GM21576 (cell line): ENCODE results near the gene NOL7.

Source experiments
- ATAC-seq: cut with Tn5 transposase; IDR thresholded peaks from one replicate; pipeline ENCODE4 v1.9.1; 2021; ENCODE audit warnings: mild to moderate bottlenecking, moderate library complexity; ENCODE audit not compliant: unreplicated experiment

The NOL7 gene

DNA sequence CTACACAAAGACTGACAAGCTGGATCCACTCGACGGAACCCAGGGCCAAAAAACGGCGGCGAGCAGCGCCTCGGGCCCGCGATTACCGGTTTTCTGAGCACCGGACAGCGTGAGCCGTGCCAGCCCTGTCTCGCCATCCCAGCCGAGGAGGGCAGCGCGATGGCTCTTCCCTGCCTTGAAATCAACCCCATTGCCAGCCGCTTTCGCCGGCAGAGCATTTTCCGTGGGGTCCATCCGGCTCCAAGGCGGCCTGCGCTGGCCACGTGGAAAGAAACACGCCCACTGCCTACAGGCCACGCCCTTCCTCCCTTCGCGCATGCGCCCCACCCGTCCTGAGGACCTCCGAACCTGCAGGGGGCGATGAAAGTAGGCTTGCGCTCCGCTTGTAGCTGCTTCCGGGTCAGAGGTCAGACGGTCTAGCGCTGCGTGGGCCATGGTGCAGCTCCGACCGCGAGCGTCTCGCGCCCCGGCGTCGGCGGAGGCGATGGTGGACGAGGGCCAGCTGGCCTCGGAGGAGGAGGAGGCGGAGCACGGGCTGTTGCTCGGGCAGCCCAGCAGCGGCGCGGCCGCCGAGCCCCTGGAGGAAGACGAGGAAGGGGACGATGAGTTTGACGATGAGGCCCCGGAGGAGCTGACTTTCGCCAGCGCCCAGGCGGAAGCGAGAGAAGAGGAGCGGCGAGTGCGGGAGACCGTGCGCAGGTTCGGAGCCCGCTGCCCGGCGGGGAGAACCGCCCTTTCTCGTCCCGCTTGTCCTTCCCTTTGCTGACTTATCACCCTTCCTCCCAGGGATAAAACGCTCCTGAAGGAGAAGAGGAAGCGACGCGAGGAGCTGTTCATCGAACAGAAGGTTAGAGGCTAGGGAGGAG, at the start of gene NOL7:
Gene NOL7 (plus strand): TSS at position 410 of the 866 bp plus-strand sequence. CDS start 24 bp downstream, at position 434.
- peak; percentile 86 for ATAC-seq

DNA sequence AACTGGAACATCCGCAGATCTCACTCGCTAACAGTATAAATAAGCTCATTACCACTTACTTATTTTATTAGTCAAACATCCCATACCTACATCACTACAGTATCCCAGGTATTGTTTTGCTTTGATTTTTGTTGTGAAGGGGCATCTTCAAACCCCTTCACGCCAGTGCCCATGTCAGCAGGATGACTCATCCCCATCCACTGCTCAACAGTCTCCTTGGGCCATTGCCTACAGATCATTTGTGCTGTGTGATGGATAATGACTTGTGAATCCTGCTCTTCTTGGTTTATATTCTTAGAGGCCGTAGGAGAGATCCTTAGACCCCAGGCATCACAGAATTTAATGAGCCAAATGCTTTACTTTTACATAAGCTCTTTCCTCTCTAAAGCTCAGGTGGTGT, 49.2 kb upstream of the NOL7 start:
- ATAC-seq, result no peak

DNA sequence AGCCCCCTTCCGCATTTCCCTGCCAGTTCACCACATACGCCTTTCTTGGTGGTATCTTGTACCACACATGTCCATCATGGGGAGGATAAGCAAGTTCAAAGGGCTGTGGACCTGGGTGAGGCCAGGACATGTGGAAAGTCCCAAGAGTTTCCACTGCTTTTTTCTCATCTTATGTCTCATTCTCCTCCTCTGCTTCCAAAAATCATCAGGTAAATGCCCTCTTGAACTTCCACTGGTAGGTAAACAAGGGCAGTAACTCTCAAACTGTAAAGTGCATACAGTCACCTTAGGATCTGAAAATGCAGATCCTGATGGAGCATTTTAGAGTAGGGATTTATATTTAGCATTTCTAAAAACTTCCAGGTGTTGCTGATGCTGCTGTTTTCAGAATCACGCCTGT, 48.6 kb upstream of the NOL7 start:
- ATAC-seq, result no peak

DNA sequence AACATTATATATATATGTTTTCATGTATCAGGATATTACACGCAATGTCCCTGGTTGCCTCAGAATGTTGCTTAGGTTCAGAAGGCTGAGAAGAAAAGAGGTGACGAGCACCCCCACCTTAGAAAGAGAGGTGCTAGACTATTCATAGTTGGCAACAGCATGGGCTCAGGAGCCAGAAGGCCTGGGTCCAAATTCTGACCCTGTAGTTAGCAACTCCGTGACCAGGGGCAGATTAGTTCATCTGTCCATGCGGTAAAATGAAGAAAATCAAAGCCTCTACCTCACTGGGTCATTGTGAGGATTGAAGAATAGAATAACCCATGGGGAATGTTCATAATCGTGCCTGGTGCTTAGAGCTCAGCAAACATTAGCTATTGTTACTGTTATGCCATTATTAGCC, 46.2 kb upstream of the NOL7 start:
- no peak for ATAC-seq

DNA sequence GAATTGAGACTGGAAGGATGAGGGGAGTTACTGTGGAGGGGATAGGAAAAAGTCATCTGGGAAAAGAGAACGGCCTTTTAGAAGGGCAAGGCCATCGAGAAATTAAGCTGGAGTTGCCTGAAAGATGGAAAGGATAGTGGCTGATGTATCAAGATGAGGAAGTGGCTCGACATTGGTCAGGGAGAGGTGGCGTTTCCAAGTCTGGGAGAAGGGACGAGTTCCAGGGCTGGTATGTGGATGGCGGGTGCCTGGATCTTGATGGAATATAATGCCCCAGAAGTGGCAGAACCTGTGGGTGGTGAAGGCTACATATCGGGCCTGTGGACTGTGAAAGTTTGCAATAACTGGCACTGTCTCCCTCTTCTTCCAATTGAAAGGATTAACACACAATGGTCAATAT, 42.9 kb upstream of the NOL7 start:
- ATAC-seq, result no peak

- ATAC-seq, result no peak
Measured at GRCh38 chr6:13572951-13573654, 42.0 kb upstream of the NOL7 start.

DNA sequence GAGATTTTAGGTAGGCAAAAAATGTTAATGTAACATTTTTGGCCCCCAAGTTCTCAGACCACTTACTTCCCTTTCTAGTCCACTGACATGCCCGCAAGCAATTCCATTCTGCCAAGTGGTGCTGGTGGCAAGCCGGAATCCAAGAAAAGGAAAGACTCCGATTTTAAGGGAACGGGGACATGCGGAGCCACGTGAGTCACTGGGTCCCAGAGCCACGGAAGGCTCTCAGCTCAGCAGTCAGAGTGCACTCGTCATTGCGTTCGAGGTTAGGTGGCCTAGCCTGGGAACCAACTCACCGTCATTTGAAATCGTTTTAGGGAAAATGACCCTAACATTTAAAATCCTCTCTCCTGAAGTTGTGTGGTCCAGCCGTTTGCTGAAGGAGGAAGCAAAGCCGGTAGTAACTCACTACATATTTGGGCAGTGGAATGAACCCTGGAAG, 41.4 kb upstream of the NOL7 start:
- ATAC-seq, result no peak

DNA sequence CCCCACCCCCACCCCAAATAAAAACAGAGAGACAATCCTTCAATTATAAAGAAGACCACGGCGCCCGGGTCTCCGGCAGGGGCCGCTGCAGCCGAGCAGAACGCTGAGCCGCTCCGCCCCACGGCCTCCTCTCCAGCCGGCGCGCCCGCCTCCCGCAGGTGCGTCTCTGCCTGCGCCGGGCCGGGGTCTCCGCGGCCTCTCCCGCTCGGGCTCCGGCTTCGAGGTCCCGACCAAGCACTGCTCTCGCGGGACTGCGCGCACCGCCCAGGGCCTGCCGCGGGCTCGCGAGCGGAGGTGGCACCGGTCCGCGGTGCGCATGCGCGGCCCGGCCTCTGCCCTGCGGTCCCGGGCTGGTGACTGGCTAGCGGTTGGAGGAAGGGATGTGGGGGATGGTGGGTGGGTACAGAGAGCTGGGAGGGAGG, 41.0 kb upstream of the NOL7 start:
- ATAC-seq, result peak; percentile 53

DNA sequence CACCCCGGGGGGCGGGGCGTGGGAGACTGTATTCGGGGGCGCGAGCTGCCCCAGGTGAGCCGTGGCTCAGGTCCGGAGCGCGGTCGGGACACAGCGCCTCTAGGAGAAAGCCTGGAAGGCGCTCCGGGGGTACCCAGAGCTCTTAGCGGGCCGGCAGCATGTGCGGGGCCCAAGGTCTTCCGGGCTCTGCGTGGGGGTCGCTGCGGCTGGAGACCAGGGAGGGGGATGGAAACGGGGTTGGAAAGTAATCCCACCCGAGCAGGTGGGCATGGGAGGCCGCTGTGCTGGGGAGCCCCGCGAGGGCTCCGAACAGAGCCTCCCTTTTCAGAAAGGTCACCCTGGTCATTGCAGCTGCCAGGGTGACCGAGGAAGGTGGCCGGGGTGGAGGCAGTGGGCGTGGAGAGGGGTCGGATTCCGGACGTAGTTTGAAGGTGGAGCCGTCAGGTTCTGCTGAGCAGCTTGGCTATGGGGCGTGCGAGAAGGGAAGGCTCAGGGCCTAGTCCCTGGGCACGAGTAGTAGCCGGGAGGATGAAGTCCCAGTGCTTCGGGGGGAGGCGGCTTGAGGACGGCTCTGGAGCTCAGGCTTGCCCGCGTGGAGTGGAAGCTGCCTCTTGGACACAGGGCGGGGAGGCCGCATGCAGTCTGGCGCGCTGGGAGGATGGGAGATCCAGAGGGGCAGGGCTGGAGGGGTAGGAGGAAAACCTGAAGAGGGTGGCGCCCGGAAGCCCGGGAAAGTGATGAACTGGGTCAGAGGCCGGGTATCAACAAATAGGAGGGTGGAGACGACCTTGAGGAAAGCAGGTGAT, 40.4 kb upstream of the NOL7 start, which contains the start of gene SIRT5:
Gene SIRT5 (plus strand): TSS at position 31 of the 806 bp plus-strand sequence. CDS start 9,510 bp downstream, outside the sequence.
- peak; percentile 66 for ATAC-seq

- no peak for ATAC-seq
Measured at GRCh38 chr6:13575377-13575775, 39.8 kb upstream of the NOL7 start.

GRCh38 chr6:13576017-13576416, 39.1 kb upstream of the NOL7 start:
- ATAC-seq, result no peak

- no peak for ATAC-seq
Measured at GRCh38 chr6:13577926-13578325, 37.2 kb upstream of the NOL7 start.

- ATAC-seq, result no peak
Measured at GRCh38 chr6:13579911-13580310, 35.2 kb upstream of the NOL7 start.

GRCh38 chr6:13581700-13582229, 33.4 kb upstream of the NOL7 start:
- no peak for ATAC-seq

- no peak for ATAC-seq
Measured at GRCh38 chr6:13586603-13587542, 28.3 kb upstream of the NOL7 start.

DNA sequence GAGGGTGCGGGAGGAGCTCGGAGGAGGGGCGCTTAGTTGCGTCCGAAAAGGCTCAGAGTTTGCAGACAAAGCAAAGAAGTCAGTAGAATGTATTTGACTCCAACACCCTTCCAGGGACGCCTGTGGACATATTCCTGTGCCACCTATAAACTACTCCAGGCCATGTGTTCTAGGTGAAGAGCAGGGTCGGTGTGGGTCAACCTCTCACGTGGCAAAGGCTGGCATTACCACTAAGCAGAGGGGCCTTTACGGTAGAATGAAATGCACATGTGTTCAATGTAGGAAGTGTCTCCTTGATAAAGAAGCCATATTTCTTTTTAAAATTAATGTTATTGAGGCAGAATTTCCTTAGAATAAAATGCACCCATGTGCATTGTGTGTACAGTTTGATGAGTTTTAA, 25.3 kb upstream of the NOL7 start:
- no peak for ATAC-seq

- ATAC-seq, result no peak
Measured at GRCh38 chr6:13590574-13591153, 24.5 kb upstream of the NOL7 start.

DNA sequence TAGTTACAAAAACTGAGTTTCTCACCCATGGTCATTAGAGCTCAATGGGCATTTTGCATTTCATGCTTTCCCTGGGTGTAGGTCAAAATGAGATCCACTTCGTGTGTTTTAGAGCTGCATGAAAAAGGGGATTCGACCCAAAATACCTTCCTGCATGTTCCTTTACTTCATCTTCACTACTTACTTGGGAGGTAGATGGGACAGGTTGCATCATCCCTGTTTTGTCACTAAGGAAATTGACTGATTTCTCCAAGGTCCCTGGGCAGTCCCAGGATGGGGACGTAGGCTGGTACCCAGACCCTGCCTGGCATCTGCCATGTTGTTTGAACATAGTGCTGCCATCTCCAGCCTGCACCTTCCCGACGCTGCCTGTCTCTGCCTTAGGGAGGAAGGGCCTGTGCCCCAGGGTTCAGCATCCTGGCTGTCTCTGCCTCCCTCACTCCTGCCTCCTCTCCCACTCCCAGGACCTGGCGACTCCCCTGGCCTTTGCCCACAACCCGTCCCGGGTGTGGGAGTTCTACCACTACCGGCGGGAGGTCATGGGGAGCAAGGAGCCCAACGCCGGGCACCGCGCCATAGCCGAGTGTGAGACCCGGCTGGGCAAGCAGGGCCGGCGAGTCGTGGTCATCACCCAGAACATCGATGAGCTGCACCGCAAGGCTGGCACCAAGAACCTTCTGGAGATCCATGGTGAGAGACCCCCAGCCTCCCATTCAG, 23.8 kb upstream of the NOL7 start:
- ATAC-seq, result no peak

GRCh38 chr6:13593103-13593502, 22.0 kb upstream of the NOL7 start:
- no peak for ATAC-seq
